Naive B cell (primary cell): ENCODE results near the gene C11orf21. TPM values are rescaled to one million over a fixed set of nuclear protein-coding genes. Genes with fewer than 3 reads are reported as not detected.

ENCODE experiments used
- ATAC-seq, 2 donors: fragments of 150-1000 bp; cut with Tn5 transposase; 2 replicates each; pipeline ENCODE4 v1.10.0; 2021; ENCODE audit warnings: low read depth in 2 of 2, mild to moderate bottlenecking in 2 of 2, moderate library complexity in 2 of 2
- DNase-seq: peaks from one replicate; pipeline ENCODE4 v3.0.0; 2022
- H3K27ac Mint-ChIP-seq, 6 donors: one replicate each; pipeline ENCODE4 v1.8.0; 2020 to 2022; ENCODE audit warnings: mild to moderate bottlenecking in 6 of 6, mixed read lengths in 6 of 6, moderate library complexity in 5 of 6, inconsistent platforms in 2 of 6
- H3K27me3 Mint-ChIP-seq, 3 donors: one replicate each; pipeline ENCODE4 v1.8.0; 2021 to 2022; ENCODE audit warnings: mixed read lengths in 3 of 3, mild to moderate bottlenecking in 1 of 3
- H3K36me3 Mint-ChIP-seq, 2 donors: one replicate each; pipeline ENCODE4 v1.8.0; 2020 to 2022; ENCODE audit warnings: mixed read lengths in 2 of 2, inconsistent platforms in 1 of 2, mild to moderate bottlenecking in 1 of 2
- H3K4me1 Mint-ChIP-seq, 3 donors: one replicate each; pipeline ENCODE4 v1.8.0; 2020 to 2022; ENCODE audit warnings: mixed read lengths in 3 of 3, inconsistent platforms in 1 of 3, mild to moderate bottlenecking in 1 of 3, moderate library complexity in 1 of 3
- H3K4me3 Mint-ChIP-seq, 8 donors: one replicate each; pipeline ENCODE4 v1.8.0; 2020 to 2022; ENCODE audit warnings: mild to moderate bottlenecking in 8 of 8, mixed read lengths in 8 of 8, moderate library complexity in 8 of 8, inconsistent platforms in 2 of 8
- H3K9me3 Mint-ChIP-seq, 7 donors: one replicate each; pipeline ENCODE4 v1.8.0; 2020 to 2022; ENCODE audit warnings: mixed read lengths in 7 of 7, mild to moderate bottlenecking in 5 of 7, inconsistent platforms in 2 of 7, moderate library complexity in 1 of 7
- polyA plus RNA-seq, 6 donors: library from polyadenylated mRNA; unstranded; fragments of 300-500 nt; fragmentation: Illumina TruSeq; gene quantifications; one replicate each; pipeline ENCODE4 v1.2.3, GENCODE V29; 2021; ENCODE audit warnings: low read depth in 6 of 6

Gene C11orf21
- polyA plus RNA-seq, 6 donors from 2014 or later: 8.3 to 15.4 (median 10.2) TPM

DNA sequence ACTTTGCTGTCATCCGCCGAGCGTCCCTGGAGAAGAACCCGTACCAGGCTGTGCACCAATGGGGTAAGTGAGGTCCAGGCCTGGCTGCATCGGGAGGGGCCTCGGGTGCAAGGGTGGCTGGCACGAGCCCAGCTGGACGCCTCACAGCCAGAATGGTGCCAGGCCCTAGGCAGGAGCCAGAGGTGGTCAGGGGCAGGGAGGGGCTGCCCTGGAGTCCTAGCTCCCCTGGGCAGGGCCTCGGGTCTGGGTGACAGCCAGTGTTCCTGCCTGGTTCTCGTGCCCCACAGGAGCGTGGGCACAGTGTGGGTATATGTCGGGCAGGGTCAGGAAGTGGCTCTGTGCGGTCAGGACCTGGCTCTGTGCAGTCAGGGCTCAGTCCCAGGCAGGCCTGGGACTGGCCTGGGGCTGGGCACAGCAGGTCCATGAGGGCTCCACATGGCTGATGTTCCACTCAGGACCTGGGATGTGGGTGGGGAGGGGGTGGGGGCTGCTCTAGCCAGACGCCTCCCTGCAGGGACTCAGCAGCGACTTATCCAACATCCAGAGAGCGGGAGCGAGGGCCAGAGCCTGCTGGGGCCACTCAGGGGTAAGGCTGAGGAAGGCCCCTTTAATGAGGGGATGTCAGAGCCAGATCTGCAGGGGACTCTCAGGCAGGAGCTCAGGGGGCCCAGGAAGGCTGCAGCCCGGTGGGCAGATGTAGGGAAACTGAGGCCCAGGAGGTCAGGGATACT, 1.3 kb upstream of the C11orf21 start:
- DNase-seq (no peak), ATAC-seq (no peak)
- Mint-ChIP-seq H3K4me1 (peaks cover 32 to 58% (median 39%) of the 10 kb centered on the region in 3 donors), H3K27me3 (no peaks in the 10 kb centered on the region), H3K9me3 (no peaks in the 10 kb centered on the region), H3K36me3 (no peaks in the 10 kb centered on the region), H3K4me3 (peak overlapping the region; percentile 87 to 97 (median 95)), H3K27ac (peak overlapping the region in 3 of 6 donors; percentile 33 to 97 (median 88))

DNA sequence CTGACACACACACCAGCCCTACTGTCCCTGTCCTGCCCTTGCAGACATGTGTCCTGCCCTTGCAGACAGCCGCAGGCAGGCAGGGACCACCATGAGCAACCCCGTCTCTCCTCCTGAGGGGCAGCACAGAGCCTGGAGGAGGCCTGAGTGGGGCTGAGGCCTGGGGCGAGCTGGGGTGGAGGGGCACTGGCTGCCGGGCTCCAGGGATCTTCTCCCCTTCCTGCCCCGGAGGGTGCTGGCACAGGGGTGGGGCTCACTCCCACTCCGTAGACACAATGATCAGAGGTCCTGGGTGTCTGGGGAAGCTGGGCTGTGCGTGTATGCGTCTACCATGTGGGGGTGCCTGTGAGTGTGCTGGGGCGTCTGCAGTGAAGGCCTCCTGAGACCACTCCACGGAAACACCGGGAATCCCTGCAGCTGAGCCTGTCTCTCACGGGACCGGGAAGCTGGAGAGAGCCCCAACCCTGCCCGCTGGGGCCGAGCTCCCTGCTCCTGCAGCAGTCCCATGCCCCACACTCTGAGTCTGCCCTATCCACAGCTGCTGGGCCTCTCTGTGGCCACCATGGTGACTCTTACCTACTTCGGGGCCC, 683 bp upstream of the C11orf21 start:
- Mint-ChIP-seq H3K27ac (peak overlapping the region in 4 of 6 donors; percentile 33 to 97 (median 65)), H3K4me3 (peak overlapping the region; percentile 87 to 97 (median 95)), H3K36me3 (no peaks in the 10 kb centered on the region), H3K27me3 (no peaks in the 10 kb centered on the region), H3K4me1 (peaks cover 34 to 58% (median 45%) of the 10 kb centered on the region in 3 donors), H3K9me3 (no peaks in the 10 kb centered on the region)
- DNase-seq (peak; percentile 28), ATAC-seq (peak; percentile 29 to 42)

DNA sequence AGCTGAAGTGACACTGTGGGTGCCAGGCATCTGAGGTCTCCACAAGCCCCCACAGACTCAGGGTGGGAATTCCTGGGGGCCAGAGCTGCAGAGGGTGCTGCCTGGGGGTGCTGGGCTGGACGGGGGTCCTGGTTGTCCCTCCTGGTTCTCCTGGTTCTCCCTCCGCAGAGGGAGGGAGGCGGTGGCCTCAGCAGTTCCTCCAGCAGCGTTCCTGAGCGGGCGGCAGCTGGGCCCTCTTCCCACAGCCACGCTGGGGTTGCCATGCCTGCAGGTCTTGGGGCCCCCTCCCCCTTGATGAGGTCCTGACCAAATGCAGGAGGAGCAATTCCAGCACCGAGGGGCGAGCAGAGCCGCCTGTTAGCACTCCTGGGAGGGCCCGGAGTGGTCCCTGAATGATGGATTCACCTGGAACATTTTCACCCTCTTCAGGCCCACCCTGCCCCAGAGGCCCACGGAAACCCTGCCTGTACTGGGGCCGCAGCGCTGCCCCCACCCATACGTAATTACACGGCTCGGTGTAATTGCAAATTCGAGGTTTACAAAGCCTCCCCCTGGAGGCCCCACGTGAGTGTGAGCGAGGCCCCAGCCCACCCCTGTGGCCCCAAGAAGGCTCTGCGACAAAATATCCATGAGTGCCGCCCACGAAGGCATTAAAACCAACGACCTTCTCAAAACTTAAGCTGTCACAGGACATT, 635 bp downstream of the C11orf21 start:
- peak; percentile 28 to 34 for ATAC-seq
- peak overlapping the region; percentile 41 to 97 (median 89) for H3K27ac Mint-ChIP-seq
- H3K4me3 Mint-ChIP-seq: peak overlapping the region; percentile 87 to 97 (median 95)
- no peaks in the 10 kb centered on the region for H3K27me3 Mint-ChIP-seq
- no peaks in the 10 kb centered on the region for H3K9me3 Mint-ChIP-seq
- peak; percentile 40 for DNase-seq
- no peaks in the 10 kb centered on the region for H3K36me3 Mint-ChIP-seq
- H3K4me1 Mint-ChIP-seq: peaks cover 32 to 52% (median 41%) of the 10 kb centered on the region in 3 donors

DNA sequence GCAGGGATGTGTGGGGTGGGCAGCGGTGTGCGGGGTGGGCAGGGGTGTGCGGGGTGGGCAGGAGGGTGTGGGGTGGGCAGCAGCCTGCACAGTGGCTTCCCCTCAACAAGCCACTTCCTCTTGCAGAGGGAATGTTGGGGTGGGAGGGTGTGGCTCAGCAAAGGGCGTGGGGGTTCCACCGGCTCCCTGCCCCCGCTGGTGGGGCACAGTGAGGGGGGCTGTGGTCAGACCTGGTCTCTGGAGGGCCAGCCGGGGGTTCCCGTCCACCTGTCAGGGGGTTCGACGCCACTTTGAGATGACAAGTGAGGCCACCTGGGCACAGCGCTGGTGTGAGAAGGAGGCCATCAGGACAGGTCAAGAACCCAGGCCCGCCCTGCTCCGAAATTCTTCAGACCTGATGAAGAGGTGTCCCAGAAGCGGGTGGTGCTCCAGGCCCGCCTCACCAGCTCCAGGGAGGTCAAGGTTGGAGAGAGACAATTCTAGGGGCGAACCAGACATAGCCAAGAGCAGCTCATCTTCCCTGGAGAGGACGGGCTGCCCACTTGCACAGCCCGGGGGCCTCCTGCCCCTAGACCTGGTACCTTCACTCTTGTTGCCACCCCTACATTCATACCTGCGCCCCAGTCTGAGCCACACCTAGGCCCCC, 1.3 kb downstream of the C11orf21 start:
- H3K27me3 Mint-ChIP-seq: no peaks in the 10 kb centered on the region
- H3K27ac Mint-ChIP-seq: peak overlapping the region; percentile 18 to 97 (median 88)
- peaks cover 28 to 46% (median 38%) of the 10 kb centered on the region in 3 donors for H3K4me1 Mint-ChIP-seq
- H3K9me3 Mint-ChIP-seq: no peaks in the 10 kb centered on the region
- DNase-seq (peak; percentile 55), ATAC-seq (peak; percentile 31 to 32)
- peak overlapping the region; percentile 87 to 97 (median 95) for H3K4me3 Mint-ChIP-seq
- no peaks in the 10 kb centered on the region for H3K36me3 Mint-ChIP-seq

DNA sequence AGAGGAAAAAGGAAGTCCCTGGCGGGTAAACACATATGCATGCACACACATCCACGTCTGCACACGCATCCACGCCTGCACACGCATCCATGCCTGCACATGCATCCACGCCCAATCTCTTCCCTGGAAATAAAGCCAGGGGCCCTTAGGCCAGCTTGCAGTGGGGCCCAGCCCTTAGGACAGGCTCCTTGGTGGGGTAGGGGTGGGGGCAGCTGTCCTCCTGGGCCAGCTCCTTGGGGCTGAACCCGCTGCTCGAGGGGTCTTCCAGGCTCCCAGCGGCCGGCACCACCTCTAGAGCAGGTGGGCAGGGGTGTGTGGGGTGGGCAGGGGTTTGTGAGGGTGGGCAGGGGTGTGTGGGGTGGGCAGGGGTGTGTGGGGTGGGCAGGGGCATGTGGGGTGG, 1.9 kb downstream of the C11orf21 start:
- Mint-ChIP-seq H3K4me1 (peaks cover 28 to 39% (median 37%) of the 10 kb centered on the region in 3 donors), H3K27me3 (no peaks in the 10 kb centered on the region), H3K4me3 (peak overlapping the region in 7 of 8 donors; percentile 69 to 96 (median 77)), H3K36me3 (no peaks in the 10 kb centered on the region), H3K27ac (peak overlapping the region in 4 of 6 donors; percentile 53 to 83 (median 70)), H3K9me3 (no peaks in the 10 kb centered on the region)
- no peak for ATAC-seq
- no peak for DNase-seq

DNA sequence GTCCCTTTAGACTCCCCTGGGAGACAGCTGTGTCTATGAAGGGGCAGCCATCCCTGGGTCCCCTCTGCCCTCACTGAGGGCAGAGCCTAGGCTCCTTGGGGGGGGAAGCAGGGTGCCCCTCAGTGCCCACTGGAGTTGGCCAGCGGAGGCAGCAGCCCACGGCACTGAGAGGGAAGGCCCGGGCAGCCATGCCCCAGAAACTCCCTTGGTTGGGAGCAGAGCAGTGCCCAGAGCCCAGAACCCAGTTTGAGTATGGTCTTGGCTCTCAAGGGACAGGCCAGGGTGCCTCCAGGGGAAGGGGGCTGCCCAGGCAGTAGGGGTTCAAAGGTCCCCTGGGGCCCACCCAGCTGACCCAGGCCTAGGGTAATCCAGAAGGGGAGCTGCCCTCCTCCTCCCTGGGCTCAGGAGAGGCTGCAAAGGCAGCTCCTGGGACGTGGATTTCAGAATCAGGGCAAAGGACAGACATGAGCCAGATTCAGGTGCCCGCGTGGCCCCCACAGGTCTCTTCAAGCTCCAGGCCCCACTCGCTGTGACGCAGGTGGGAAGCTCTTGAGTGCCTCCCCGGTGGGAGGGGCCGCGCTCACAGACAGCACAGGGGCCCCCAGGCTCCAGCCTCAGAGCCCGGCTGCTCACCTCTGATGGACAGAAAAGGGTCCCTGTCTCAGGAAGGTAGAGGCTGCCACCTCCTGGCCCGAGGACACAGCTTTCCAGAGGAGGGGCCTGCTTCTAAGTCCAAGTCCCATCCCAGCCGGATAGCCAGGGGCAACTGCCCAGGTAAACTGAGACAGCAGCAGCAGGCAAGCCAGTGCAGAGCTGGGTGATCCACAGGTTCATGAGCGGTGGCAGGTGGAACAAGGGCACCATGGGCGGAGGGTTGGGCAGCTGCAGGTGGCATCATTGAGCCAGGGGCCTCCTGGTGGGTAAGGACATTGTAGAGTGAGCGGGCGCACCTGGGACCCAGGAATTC, 2.6 kb downstream of the C11orf21 start:
- Mint-ChIP-seq H3K4me3 (peak overlapping the region; percentile 63 to 96 (median 76)), H3K36me3 (no peaks in the 10 kb centered on the region), H3K9me3 (no peaks in the 10 kb centered on the region), H3K4me1 (peaks cover 28 to 38% (median 36%) of the 10 kb centered on the region in 3 donors), H3K27me3 (no peaks in the 10 kb centered on the region), H3K27ac (peak overlapping the region in 5 of 6 donors; percentile 56 to 83 (median 72))
- DNase-seq: no peak
- no peak for ATAC-seq

DNA sequence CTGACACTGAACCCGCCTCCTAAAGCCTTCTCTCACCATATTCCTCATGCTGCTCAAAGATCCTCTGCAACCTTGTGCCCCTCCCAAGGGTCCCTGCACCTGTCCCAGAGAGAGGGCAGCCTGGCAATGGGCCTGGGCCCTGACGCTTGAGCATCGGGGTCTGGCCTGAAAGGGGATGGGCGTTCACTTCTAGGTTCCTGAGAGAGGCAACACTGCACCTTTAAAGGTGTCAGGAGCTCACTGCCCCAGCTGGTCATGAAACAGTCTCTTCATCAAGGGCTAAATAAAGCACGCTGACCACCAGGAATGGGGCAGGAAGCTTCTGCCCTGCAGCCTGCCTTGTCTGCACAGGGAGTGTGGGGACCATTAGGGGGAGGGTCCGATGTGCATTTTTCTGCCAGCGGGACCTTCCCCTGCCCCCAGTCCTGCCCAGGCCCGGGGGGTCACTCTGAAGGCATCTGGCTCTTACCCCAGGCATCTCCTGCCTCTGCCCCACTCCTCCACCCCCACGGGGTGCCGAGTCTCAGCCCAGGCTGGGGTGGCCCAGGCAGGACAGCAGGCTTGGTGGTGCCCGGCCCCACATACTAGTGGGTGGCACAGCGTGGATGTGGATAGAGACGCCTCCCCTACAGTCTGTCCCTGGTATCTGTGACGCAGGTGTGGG, 3.5 kb downstream of the C11orf21 start:
- Mint-ChIP-seq H3K9me3 (no peaks in the 10 kb centered on the region), H3K27ac (peak overlapping the region in 1 of 6 donors; percentile 54), H3K36me3 (no peaks in the 10 kb centered on the region), H3K4me1 (peaks cover 28 to 43% (median 33%) of the 10 kb centered on the region in 3 donors), H3K4me3 (peak overlapping the region in 1 of 8 donors; percentile 37), H3K27me3 (no peaks in the 10 kb centered on the region)
- DNase-seq (no peak), ATAC-seq (no peak)

DNA sequence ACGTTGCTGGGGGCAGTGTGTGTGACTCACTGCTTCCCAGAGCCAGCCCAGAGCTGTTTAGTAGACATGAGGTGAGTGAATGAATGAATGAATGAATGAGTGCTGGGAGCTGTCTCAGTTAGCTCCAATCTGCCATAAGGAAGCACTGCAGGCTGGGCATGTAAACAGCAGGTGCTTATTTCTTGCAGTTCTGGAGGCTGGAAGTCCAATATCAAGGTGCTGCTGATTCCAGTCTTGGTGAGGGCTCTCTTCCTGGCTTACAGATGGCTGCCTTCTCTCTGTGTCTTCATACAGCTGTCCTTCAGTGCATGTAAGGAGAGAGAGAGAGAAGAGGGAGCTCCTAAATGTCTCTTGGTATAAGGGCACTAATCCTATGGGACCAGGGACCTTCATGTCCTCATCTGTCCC, 4.1 kb downstream of the C11orf21 start:
- Mint-ChIP-seq H3K4me1 (peaks cover 26 to 40% (median 30%) of the 10 kb centered on the region in 3 donors), H3K36me3 (no peaks in the 10 kb centered on the region), H3K9me3 (no peaks in the 10 kb centered on the region), H3K4me3 (peak overlapping the region in 3 of 8 donors; percentile 37 to 53 (median 42)), H3K27me3 (peaks cover 0 to 1% (median under 1%) of the 10 kb centered on the region in 3 donors), H3K27ac (peak overlapping the region in 3 of 6 donors; percentile 39 to 86 (median 54))
- DNase-seq: no peak
- ATAC-seq: no peak

DNA sequence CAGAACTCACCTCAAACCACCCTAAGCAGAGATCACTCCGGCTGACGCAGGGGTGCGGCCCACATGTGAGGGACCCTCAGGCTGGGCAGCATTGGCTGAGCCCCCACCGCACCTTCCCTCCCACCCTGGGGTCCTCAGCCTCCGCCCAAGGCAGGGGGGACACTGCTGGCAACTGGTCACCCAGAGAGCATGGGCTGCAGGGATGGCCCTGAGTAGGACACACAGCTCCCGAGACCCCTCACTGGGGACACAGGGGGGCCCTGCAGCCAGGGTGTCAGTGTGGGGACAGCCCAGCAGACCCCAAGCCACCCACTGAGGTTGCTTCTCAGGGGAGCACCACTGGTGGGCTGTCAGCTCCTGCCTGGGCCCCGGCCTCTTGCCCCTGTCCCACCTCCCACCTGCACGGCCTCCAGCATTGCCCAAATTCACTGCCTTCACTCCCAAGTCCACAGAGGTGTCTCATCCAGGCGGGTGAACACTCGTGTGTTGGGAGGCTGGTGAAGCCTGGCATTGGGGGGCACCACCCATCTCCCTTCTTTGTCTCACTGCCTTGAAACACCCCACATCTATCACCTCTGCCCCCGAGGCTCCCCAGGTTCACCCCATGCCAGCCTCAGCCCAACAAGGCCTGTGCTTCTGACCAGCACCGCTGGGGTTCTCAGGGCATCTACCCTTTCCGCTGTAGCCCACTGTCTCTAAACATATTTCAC, 4.7 kb downstream of the C11orf21 start:
- H3K27me3 Mint-ChIP-seq: peaks cover 0 to 5% (median 4%) of the 10 kb centered on the region in 3 donors
- peaks cover 24 to 37% (median 25%) of the 10 kb centered on the region in 3 donors for H3K4me1 Mint-ChIP-seq
- H3K9me3 Mint-ChIP-seq: no peaks in the 10 kb centered on the region
- no peak for DNase-seq
- H3K27ac Mint-ChIP-seq: peak overlapping the region in 2 of 6 donors; percentile 39 to 86
- ATAC-seq: no peak
- no peaks in the 10 kb centered on the region for H3K36me3 Mint-ChIP-seq
- peak overlapping the region in 1 of 8 donors; percentile 47 for H3K4me3 Mint-ChIP-seq

DNA sequence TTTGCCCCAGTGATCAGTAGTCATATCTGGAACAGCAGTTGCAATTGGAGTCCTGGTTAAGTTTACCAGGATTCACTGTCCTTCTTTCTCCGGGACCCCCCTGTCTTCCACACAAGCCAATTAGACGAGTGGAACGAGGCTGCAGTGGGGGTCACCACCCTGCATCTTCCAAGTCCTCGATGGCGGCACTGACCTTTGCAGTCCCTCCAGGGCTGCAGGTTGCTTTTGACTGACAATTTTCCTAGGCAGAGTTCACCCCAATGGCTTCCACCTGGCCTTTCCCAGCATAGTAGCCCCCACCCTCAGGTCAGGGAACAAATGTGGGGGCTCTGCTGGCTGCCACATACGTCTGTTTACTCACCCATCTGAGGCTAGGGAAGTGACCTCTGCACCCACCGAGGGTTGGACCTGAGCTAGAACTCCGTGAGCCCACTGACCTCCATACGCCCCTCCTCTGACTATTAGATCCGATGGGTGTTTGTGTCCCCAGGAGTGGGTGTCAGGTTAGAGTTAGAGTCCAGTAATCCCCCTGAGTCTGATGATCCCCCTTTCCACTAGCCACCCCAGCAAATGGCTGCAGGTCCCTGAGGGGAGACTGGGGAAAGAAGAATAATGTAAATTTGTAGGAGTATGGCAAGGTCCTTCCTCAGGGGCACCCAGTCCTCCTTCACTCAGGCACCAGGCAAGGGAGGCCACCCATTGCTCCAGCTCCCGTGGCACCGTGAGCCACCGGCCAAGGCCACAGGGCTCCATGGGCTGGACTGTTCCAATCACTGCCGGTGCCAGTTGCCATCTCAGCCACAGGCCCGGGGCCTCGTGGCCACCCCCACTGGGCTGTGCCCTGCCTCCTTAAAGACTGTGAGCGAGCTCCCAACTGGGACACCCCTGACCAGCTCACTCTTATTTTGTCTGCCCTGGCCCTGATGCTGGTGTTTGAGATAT, 5.5 kb downstream of the C11orf21 start:
- no peak overlapping the region for H3K27ac Mint-ChIP-seq
- peak overlapping the region in 2 of 8 donors; percentile 33 to 47 for H3K4me3 Mint-ChIP-seq
- peaks cover 0 to 5% (median 4%) of the 10 kb centered on the region in 3 donors for H3K27me3 Mint-ChIP-seq
- ATAC-seq (no peak), DNase-seq (no peak)
- peaks cover 17 to 29% (median 20%) of the 10 kb centered on the region in 3 donors for H3K4me1 Mint-ChIP-seq
- H3K9me3 Mint-ChIP-seq: no peaks in the 10 kb centered on the region
- no peaks in the 10 kb centered on the region for H3K36me3 Mint-ChIP-seq
